Urinary bladder (tissue), 4 donors: ENCODE data around the gene PLXNA1. TPM values are rescaled to one million over a fixed set of nuclear protein-coding genes. Genes with fewer than 3 reads are reported as not detected.

Experiments used
- DNase-seq: peaks from one replicate; pipeline ENCODE4 v3.0.0-alpha.2; 2015; ENCODE audit errors: extremely low spot score
- H3K27ac ChIP-seq: one replicate; pipeline ENCODE4 v1.5.1; 2013; ENCODE audit warnings: low read depth, mild to moderate bottlenecking, moderate library complexity
- H3K36me3 ChIP-seq: one replicate; pipeline ENCODE4 v1.6.1; 2013; ENCODE audit warnings: mild to moderate bottlenecking, moderate library complexity; ENCODE audit not compliant: insufficient read depth
- H3K4me1 ChIP-seq: one replicate; pipeline ENCODE4 v1.6.1; 2013; ENCODE audit warnings: mild to moderate bottlenecking, moderate library complexity; ENCODE audit not compliant: insufficient read depth
- H3K4me3 ChIP-seq: one replicate; pipeline ENCODE4 v1.5.1; 2013; ENCODE audit warnings: low read depth, low read length
- WGBS: extraction: QIAGEN DNeasy Blood & Tissue Kit; methylation state at CpG from one replicate; pipeline ENCODE4 v1.1.7; 2013; 5-methylcytosine and 5-hydroxymethylcytosine counted together
- polyA plus RNA-seq: library from polyadenylated mRNA; stranded (reverse); fragments of 200-250 nt; gene quantifications from one replicate; pipeline ENCODE4 v1.2.3, GENCODE V29; 2013
- total RNA-seq: library from RNA; depleted of rRNA; stranded (reverse); fragments of >200 nt; gene quantifications from one replicate; pipeline ENCODE4 v1.2.3, GENCODE V29; 2014
- donor health status: healthy with polysubstance abuse.
- donor health status: healthy.

Gene PLXNA1
- total and polyA plus RNA-seq, 2 donors: 15.9 to 25.8 TPM

- no peak overlapping the region for H3K4me3 ChIP-seq
- H3K27ac ChIP-seq: no peak overlapping the region
- DNase-seq: no peak
- H3K36me3 ChIP-seq: no peaks in the 10 kb centered on the region
- WGBS: 94% methylated on average over 14 of the region's 14 CpGs
- no peaks in the 10 kb centered on the region for H3K4me1 ChIP-seq
Measured at GRCh38 chr3:126957776-126958637, 24.9 kb upstream of the PLXNA1 start.

GRCh38 chr3:126958638-126959085, 24.3 kb upstream of the PLXNA1 start:
- Histone ChIP-seq H3K36me3 (no peaks in the 10 kb centered on the region), H3K4me1 (no peaks in the 10 kb centered on the region), H3K27ac (no peak overlapping the region), H3K4me3 (no peak overlapping the region)
- 85% methylated on average over 10 of the region's 10 CpGs for WGBS
- DNase-seq: no peak

DNA sequence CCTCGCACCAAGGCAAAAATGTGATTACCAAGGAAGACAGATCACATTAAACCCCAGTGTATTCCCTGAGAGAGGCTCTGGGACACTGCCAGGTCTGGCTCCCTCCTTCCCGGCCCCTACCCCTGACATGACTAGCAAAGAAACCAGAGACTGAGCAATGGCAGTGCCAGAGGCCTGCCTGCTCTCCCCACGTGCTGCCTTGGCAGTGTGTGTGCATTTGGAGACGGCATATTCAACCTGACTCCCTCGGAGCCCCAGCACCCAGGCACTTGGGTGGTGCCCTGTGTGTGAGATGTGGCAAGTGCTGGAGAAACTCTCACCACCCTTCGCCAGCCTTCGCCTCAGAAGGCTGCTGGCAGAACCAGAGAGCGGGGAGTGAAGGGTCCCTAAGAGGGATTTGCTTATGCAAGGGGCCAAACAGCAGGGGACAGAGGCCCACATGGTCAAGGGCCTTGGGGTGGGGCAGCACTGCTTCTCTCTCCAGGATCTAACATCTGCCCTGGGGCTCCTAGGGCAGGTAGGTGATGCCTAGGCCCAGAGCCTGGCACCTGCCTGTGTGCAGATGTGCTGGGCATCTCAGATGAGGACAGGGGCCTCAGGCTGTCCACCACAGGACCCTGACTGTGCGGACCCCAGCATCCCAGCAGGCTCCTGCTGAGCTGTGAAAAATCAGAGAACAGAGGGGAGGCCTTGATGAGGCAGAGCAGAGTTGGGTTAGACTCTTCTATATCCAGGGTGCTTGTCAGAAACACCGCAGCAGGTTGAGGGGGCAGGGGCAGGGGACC, 23.6 kb upstream of the PLXNA1 start:
- H3K27ac ChIP-seq: no peak overlapping the region
- DNase-seq: no peak
- whole genome bisulfite sequencing: 83% methylated on average over 10 of the region's 10 CpGs
- no peak overlapping the region for H3K4me3 ChIP-seq
- H3K4me1 ChIP-seq: no peaks in the 10 kb centered on the region
- no peaks in the 10 kb centered on the region for H3K36me3 ChIP-seq

- Histone ChIP-seq H3K27ac (no peak overlapping the region), H3K4me3 (no peak overlapping the region), H3K4me1 (no peaks in the 10 kb centered on the region), H3K36me3 (no peaks in the 10 kb centered on the region)
- 72% methylated on average over 17 of the region's 17 CpGs for WGBS
- no peak for DNase-seq
Measured at GRCh38 chr3:126959921-126960603, 22.9 kb upstream of the PLXNA1 start.

DNA sequence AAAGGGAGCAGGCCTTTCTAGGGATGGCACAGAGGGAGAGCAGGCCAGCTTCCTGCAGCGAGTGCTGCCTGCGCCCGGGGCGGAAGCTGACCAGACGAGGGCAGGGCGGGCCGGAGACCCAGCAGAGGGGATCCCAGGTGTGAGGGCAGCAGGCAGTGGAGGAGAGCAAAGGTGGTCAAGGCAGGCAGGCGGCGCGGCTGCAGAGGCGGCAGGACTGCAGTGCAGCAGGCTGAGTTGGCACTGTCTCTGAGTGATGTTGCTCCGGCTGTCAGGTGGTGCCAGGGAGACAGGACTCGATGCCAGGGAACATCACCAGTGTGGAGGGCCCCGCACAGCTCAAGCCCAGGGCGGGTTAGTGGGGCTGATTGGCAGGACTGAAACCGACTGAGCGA, 22.3 kb upstream of the PLXNA1 start:
- no peak overlapping the region for H3K27ac ChIP-seq
- no peaks in the 10 kb centered on the region for H3K4me1 ChIP-seq
- H3K36me3 ChIP-seq: no peaks in the 10 kb centered on the region
- DNase-seq: no peak
- WGBS: 82% methylated on average over 17 of the region's 17 CpGs
- H3K4me3 ChIP-seq: no peak overlapping the region

- 58% methylated on average over 8 of the region's 8 CpGs for WGBS
- Histone ChIP-seq H3K4me1 (no peaks in the 10 kb centered on the region), H3K4me3 (no peak overlapping the region), H3K36me3 (no peaks in the 10 kb centered on the region), H3K27ac (no peak overlapping the region)
- no peak for DNase-seq
Measured at GRCh38 chr3:126961191-126961790, 21.6 kb upstream of the PLXNA1 start.

- no peak for DNase-seq
- Histone ChIP-seq H3K4me1 (no peaks in the 10 kb centered on the region), H3K36me3 (no peaks in the 10 kb centered on the region), H3K4me3 (no peak overlapping the region), H3K27ac (no peak overlapping the region)
- WGBS: 64% methylated on average over 11 of the region's 11 CpGs
Measured at GRCh38 chr3:126961791-126962461, 21.0 kb upstream of the PLXNA1 start.

DNA sequence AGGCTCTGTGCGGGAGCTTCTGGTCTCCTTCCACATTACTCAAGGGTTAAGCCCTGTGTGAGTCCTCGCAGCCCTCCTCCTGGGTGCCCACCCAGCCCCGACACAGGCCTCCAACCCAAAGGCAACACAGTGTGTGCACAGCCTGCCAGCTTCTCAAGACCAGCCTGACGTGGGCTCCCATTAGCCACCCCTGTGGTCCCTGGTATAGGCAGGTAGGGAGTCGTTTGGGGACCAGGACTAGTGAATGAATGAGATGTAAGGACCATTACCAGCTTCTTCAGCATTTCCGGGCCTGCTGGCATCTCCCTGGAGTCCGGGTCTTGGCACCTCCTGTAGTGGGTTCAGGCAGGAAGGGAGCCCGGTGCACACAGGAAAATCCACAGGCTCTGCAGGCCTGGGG, 20.2 kb upstream of the PLXNA1 start:
- H3K27ac ChIP-seq: no peak overlapping the region
- no peaks in the 10 kb centered on the region for H3K36me3 ChIP-seq
- H3K4me3 ChIP-seq: no peak overlapping the region
- DNase-seq: no peak
- no peaks in the 10 kb centered on the region for H3K4me1 ChIP-seq
- 95% methylated on average over 8 of the region's 8 CpGs for WGBS

DNA sequence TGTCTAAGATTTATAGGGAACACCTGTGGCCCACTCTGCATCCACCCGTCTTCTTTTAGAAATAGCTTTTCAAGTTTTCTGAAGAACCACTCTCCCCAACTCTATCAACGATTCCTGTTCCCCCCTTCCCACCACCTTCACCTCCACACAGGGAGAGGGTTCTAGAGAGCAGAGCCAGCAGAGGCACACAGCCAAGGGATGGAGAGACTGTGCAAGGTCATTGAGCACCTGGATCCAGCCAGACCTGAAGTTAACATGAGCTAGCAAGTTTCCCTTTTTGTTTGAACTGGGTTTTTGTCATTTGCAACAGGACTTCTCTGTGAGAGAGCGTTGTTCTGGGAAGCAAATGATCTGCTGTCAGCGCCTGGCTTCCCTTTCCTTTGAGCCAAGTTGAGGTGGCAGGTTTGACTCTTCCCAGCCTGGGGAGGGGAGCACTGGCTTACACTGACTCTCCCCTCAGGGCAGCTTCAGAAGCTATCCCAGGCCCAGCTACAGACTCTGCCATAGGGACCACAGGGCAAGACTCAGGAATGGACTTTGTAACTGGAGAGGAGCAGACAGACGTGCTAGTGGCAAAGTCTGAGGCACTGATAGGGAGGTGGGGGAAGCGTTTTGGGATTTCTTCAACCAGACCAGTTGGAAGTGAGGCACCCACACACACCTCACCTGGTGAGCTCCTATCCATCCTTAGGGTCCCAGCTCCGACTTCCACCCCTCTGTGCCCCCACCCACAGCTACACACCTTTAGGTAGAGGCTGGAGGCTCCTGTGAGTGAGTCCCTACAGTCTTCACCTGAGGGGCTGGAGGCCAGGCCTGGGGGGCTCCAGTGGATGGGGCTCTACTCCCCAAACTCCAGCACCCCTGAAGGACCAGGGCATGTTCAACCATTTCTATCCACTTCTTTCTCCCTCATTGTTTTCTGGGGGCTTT, 19.4 kb upstream of the PLXNA1 start:
- 94% methylated on average over 7 of the region's 7 CpGs for WGBS
- no peaks in the 10 kb centered on the region for H3K4me1 ChIP-seq
- no peak overlapping the region for H3K27ac ChIP-seq
- no peaks in the 10 kb centered on the region for H3K36me3 ChIP-seq
- DNase-seq: no peak
- H3K4me3 ChIP-seq: no peak overlapping the region

DNA sequence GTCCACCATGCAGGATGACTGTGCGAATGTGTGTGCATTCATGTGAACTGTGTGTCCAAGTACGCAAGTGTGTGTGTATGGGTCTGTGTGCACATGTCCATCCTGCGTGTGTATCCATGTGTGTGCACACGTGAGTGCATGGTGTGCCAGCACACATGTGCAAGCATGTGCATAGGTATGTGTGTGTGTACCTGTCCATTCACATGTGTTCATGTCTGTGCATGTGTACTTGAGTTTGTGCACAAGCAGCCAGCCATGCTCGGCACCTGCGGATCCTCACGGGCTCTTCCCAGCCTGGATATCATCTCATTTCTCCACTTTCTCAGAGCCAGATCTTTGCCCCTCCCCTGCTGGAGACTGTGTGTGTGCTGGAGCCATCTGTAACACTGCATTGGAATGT, 18.7 kb upstream of the PLXNA1 start:
- Histone ChIP-seq H3K27ac (no peak overlapping the region), H3K4me1 (no peaks in the 10 kb centered on the region), H3K36me3 (no peaks in the 10 kb centered on the region), H3K4me3 (no peak overlapping the region)
- no peak for DNase-seq
- WGBS: 81% methylated on average over 7 of the region's 7 CpGs

- no peaks in the 10 kb centered on the region for H3K4me1 ChIP-seq
- no peak for DNase-seq
- no peak overlapping the region for H3K27ac ChIP-seq
- WGBS: 85% methylated on average over 10 of the region's 10 CpGs
- no peak overlapping the region for H3K4me3 ChIP-seq
- no peaks in the 10 kb centered on the region for H3K36me3 ChIP-seq
Measured at GRCh38 chr3:126964950-126965349, 18.0 kb upstream of the PLXNA1 start.

GRCh38 chr3:126965526-126966080, 17.3 kb upstream of the PLXNA1 start:
- no peak for DNase-seq
- no peak overlapping the region for H3K27ac ChIP-seq
- no peaks in the 10 kb centered on the region for H3K36me3 ChIP-seq
- no peak overlapping the region for H3K4me3 ChIP-seq
- no peaks in the 10 kb centered on the region for H3K4me1 ChIP-seq
- WGBS: 88% methylated on average over 9 of the region's 9 CpGs
